Astrocyte (in vitro differentiated cells and primary cell): ENCODE data around the gene VWF. TPM values are rescaled to one million over a fixed set of nuclear protein-coding genes. Genes with fewer than 3 reads are reported as not detected.

Experiments
- DNase-seq: peaks from one replicate; pipeline ENCODE4 v3.0.0-alpha.2; 2010; ENCODE audit warnings: low read depth
- FAIRE-seq: peaks from 2 replicates; lab custom pipeline; 2011; peaks lifted over from hg19 to GRCh38; lab: Jason Lieb, UNC
- H2AFZ ChIP-seq: 2 replicates; pipeline ENCODE4 v1.6.0; 2012; ENCODE audit warnings: low read depth, low read length, inconsistent platforms
- H3K27ac ChIP-seq: 2 replicates; pipeline ENCODE4 v1.5.1; 2011; ENCODE audit warnings: low read depth, low read length, inconsistent platforms
- H3K27me3 ChIP-seq: 2 replicates; pipeline ENCODE4 v1.6.0; 2011; ENCODE audit warnings: low read length, inconsistent platforms; ENCODE audit not compliant: insufficient read depth
- H3K36me3 ChIP-seq: 2 replicates; pipeline ENCODE4 v1.5.1; 2011; ENCODE audit warnings: low read length, inconsistent platforms; ENCODE audit not compliant: insufficient read depth
- H3K4me1 ChIP-seq: 2 replicates; pipeline ENCODE4 v1.5.1; 2011; ENCODE audit warnings: low read length, inconsistent platforms; ENCODE audit not compliant: insufficient read depth
- H3K4me2 ChIP-seq: 2 replicates; pipeline ENCODE4 v1.6.0; 2012; ENCODE audit warnings: low read length, inconsistent platforms
- H3K4me3 ChIP-seq: 2 replicates; pipeline ENCODE4 v1.5.1; 2011; ENCODE audit warnings: low read depth, mild to moderate bottlenecking, low read length, inconsistent platforms; ENCODE audit not compliant: insufficient read depth
- H3K79me2 ChIP-seq: 2 replicates; pipeline ENCODE4 v1.6.0; 2012; ENCODE audit warnings: mild to moderate bottlenecking, low read length, inconsistent platforms; ENCODE audit not compliant: insufficient read depth
- H3K9ac ChIP-seq: 2 replicates; pipeline ENCODE4 v1.6.0; 2012; ENCODE audit warnings: mild to moderate bottlenecking, low read length, inconsistent platforms
- H3K9me3 ChIP-seq: 2 replicates; pipeline ENCODE4 v1.5.1; 2012; ENCODE audit warnings: low read depth, mild to moderate bottlenecking, low read length, inconsistent platforms; ENCODE audit not compliant: insufficient read depth
- H4K20me1 ChIP-seq: 2 replicates; pipeline ENCODE4 v1.6.0; 2012; ENCODE audit warnings: low read length, inconsistent platforms; ENCODE audit not compliant: insufficient read depth
- H3K27ac Mint-ChIP-seq: one replicate; pipeline ENCODE4 v1.8.0; 2021; ENCODE audit warnings: mild to moderate bottlenecking, mixed read lengths; ENCODE audit not compliant: unreplicated experiment
- H3K27me3 Mint-ChIP-seq: one replicate; pipeline ENCODE4 v1.8.0; 2021; ENCODE audit warnings: low read depth, mixed read lengths; ENCODE audit not compliant: unreplicated experiment
- H3K36me3 Mint-ChIP-seq: one replicate; pipeline ENCODE4 v1.8.0; 2021; ENCODE audit warnings: low read depth, mixed read lengths; ENCODE audit not compliant: unreplicated experiment
- H3K4me1 Mint-ChIP-seq: one replicate; pipeline ENCODE4 v1.8.0; 2021; ENCODE audit warnings: low read depth, mixed read lengths; ENCODE audit not compliant: unreplicated experiment
- H3K4me3 Mint-ChIP-seq: one replicate; pipeline ENCODE4 v1.8.0; 2021; ENCODE audit warnings: mild to moderate bottlenecking, moderate library complexity, mixed read lengths; ENCODE audit not compliant: unreplicated experiment
- H3K9me3 Mint-ChIP-seq: one replicate; pipeline ENCODE4 v1.8.0; 2021; ENCODE audit warnings: mild to moderate bottlenecking, mixed read lengths; ENCODE audit not compliant: unreplicated experiment
- CTCF ChIP-seq: IDR thresholded peaks from 2 replicates; pipeline ENCODE4 v1.5.1; 2011; ENCODE audit warnings: low read depth, mild to moderate bottlenecking, inconsistent platforms, low read length, moderate library complexity; ENCODE audit not compliant: insufficient read depth
- EZH2 ChIP-seq: IDR thresholded peaks from 2 replicates; pipeline ENCODE4 v1.6.1; 2012; ENCODE audit warnings: mild to moderate bottlenecking, low read length, inconsistent platforms; ENCODE audit not compliant: insufficient read depth
- total RNA-seq: library from RNA; stranded (reverse); gene quantifications from 2 replicates; pipeline ENCODE4 v1.2.1, GENCODE V29; 2021

Gene VWF
- total RNA-seq, 1 donor from 2014 or later, result 0.23 TPM

GRCh38 chr12:6076776-6077691 is 47.4 kb downstream of the VWF start:
- Mint-ChIP-seq H3K9me3 (peaks cover 3% of the 10 kb centered on the region), H3K36me3 (no peaks in the 10 kb centered on the region), H3K27ac (no peak overlapping the region), H3K4me3 (no peak overlapping the region), H3K4me1 (peaks cover 19% of the 10 kb centered on the region), H3K27me3 (peaks cover 16% of the 10 kb centered on the region)
- no peak overlapping the region for H3K27ac ChIP-seq
- H3K27me3 ChIP-seq, result no peaks in the 10 kb centered on the region
- H3K79me2 ChIP-seq, result no peaks in the 10 kb centered on the region
- no peak overlapping the region for H2AFZ ChIP-seq
- H3K4me1 ChIP-seq, result peaks cover 19% of the 10 kb centered on the region
- H3K9ac ChIP-seq, result no peak overlapping the region
- no peaks in the 10 kb centered on the region for H4K20me1 ChIP-seq
- DNase-seq (no peak), FAIRE-seq (no peak)
- H3K9me3 ChIP-seq, result no peaks in the 10 kb centered on the region
- no peak overlapping the region for H3K4me2 ChIP-seq
- H3K4me3 ChIP-seq, result no peak overlapping the region
- TF ChIP-seq EZH2 (no peak), CTCF (no peak)
- no peaks in the 10 kb centered on the region for H3K36me3 ChIP-seq

- Histone ChIP-seq H3K4me2 (no peak overlapping the region), H3K36me3 (no peaks in the 10 kb centered on the region), H3K4me3 (no peak overlapping the region), H3K9ac (no peak overlapping the region), H3K27me3 (no peaks in the 10 kb centered on the region), H4K20me1 (no peaks in the 10 kb centered on the region), H3K9me3 (no peaks in the 10 kb centered on the region), H3K27ac (no peak overlapping the region), H2AFZ (no peak overlapping the region), H3K79me2 (no peaks in the 10 kb centered on the region), H3K4me1 (peaks cover 19% of the 10 kb centered on the region)
- Mint-ChIP-seq H3K27me3 (peaks cover 16% of the 10 kb centered on the region), H3K36me3 (no peaks in the 10 kb centered on the region), H3K27ac (no peak overlapping the region), H3K4me1 (peaks cover 25% of the 10 kb centered on the region), H3K9me3 (peaks cover 3% of the 10 kb centered on the region), H3K4me3 (no peak overlapping the region)
- TF ChIP-seq EZH2 (no peak), CTCF (no peak)
- no peak for DNase-seq
- FAIRE-seq, result no peak
Measured at GRCh38 chr12:6076346-6076745, 48.1 kb downstream of the VWF start.

GRCh38 chr12:6074979-6075585 is 49.4 kb downstream of the VWF start:
- no peaks in the 10 kb centered on the region for H3K79me2 ChIP-seq
- Mint-ChIP-seq H3K27ac (peak overlapping the region; percentile 58), H3K27me3 (peaks cover 16% of the 10 kb centered on the region), H3K36me3 (no peaks in the 10 kb centered on the region), H3K4me3 (no peak overlapping the region), H3K9me3 (no peaks in the 10 kb centered on the region), H3K4me1 (peaks cover 32% of the 10 kb centered on the region)
- DNase-seq (no peak), FAIRE-seq (no peak)
- no peak for TF ChIP-seq EZH2
- no peak for TF ChIP-seq CTCF
- no peaks in the 10 kb centered on the region for H3K27me3 ChIP-seq
- H3K4me1 ChIP-seq, result peaks cover 19% of the 10 kb centered on the region
- peak overlapping the region; percentile 64 for H3K4me2 ChIP-seq
- no peaks in the 10 kb centered on the region for H3K9me3 ChIP-seq
- H3K4me3 ChIP-seq, result peak overlapping the region; percentile 14
- no peak overlapping the region for H3K27ac ChIP-seq
- no peaks in the 10 kb centered on the region for H3K36me3 ChIP-seq
- H3K9ac ChIP-seq, result peak overlapping the region; percentile 12
- H2AFZ ChIP-seq, result peak overlapping the region; percentile 68
- H4K20me1 ChIP-seq, result no peaks in the 10 kb centered on the region
